HUDEP-2 (cell line): ENCODE results near the gene ALDH1A2.
"Not testable (repeated sequence)": the region's sequence is repeated elsewhere in the genome, so short reads cannot be mapped to it uniquely, and the experiment has no call there.

Experiments
- DNase-seq, 76 experiments: peaks; one replicate each; lab custom pipeline; 2025; ENCODE audit not compliant: unreplicated experiment in 76 of 76; lab: John Stamatoyannopoulos, UW

ALDH1A2 gene

GRCh38 chr15:58003810-58004209 lies 61.7 kb downstream of the ALDH1A2 start:
- DNase-seq, result no peak

DNA sequence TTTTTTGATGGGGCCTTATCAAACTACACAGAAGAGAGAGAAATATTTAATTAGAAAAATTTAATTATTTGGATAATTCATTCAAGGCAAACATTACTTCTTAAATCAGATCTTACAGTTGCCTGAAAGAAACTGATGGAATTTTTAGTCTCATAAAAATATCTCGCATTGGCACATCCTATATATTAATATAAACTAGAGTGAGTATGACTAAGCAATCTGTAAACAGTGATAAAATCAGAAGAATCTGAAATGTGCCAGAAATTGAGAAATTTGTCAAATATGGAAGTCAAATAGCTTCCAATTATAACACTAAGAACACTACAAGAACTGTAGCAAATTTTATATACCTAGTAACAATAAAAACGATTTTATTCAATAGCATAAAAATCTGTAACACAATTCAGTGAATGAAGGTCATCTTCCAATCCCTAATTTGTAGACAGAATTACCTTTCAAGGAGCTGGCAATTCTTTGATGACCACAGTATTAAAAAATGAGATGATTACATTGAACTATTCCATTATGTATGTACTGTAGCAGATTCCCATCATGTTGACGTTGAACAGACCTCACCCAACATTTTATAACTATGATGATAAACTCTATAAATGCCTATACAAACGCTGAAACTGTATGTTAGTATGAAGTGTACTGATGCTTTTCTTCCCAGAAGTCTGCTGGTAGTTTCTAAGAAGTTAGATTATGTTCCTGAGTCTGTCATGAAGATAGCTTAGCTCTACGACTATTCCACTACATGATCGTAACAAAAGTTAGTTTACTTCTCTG lies 63.0 kb downstream of the ALDH1A2 start:
- no peak for DNase-seq

DNA sequence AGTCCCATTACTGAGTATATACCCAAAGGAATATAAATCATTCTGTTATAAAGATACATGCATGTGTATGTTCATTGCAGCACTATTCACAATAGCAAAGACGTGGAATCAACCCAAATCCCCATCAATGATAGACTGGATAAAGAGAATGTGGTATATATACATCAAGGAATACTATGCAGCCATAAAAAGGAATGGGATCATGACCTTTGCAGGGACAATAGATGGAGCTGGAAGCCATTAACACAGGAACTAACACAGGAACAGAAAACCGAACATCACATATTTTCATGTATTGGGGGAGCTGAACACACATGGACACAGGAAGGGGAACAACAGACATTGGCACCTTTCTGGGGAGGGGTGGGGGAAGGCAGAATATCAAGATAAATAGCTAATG lies 65.8 kb downstream of the ALDH1A2 start:
- not testable (repeated sequence) for DNase-seq

- DNase-seq, result no peak
These were observed 69.0 kb downstream of the ALDH1A2 start for GRCh38 chr15:57996561-57996960.

DNA sequence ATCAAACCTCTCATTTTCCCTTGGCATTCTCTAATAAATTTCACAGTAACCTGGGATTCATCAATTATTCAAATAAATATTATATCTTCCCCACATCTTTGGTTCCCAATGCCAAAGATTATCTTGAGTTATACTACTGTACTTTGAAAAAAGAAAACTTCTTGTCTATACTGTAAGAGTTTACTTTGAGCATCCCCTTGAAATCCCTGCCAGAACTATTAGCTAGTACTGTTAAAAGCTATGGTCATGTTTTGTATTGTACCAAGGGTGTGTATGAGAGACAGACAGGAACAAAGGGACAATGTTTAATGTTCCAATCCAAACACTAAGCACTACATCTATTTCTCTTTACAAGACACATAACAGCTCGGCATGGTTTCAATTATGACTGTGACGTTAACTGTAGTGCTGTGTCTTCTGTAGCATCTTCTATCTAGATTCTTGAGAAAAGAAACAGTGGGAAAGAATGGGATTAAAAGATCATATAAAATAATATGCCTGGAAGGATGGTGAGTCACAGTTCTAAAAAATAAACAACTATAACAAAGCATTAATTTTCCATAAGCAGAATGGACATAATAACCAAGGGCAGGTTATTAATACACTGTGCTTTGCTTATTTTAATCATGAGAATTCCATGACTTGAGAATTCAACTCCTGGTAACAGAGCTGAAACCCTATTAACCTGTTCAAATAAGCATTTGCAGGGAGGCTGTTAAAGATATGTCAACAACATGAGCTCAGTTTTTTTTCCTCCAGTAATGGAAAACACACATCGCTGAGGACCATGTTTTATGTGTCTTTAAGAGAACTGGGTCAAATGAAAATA lies 71.1 kb downstream of the ALDH1A2 start:
- no peak for DNase-seq

DNA sequence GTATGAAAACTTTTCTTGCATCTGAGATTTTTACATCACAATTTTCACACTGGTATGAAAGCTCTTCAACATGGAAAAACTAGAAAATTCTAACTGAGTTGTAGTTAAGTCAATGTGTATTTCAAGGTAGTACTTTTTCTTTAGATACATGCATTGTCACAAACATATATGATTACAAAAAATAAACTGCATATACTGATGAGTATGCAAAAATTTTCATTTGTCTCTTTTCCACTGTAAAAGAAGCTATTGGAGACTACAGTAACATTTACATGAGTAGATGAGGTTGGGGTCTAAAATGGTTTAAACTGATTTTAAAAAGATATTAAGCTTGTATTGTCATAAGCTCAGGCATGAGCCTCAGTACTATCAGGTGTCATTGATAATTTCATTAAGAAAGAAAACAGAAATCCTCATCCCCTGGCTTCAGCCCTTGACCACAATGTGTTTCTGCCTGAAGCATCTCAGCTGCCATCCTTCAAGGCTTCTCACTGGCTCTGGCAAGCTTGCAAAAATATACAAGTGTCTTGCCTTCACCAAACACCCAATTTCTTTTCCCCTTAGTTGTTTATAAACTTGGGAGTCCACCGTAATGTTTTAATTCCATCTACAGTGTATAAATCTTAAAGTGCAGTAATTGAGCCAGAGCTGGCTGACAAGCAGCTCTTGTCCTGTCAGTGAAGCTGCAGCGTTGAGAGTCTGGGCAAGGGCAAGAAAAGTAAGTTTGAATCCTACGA lies 71.9 kb downstream of the ALDH1A2 start:
- DNase-seq, result no peak

- no peak for DNase-seq
These were observed 72.7 kb downstream of the ALDH1A2 start for GRCh38 chr15:57992761-57993355.

- no peak for DNase-seq
These were observed 92.0 kb downstream of the ALDH1A2 start for GRCh38 chr15:57973534-57973933.

DNA sequence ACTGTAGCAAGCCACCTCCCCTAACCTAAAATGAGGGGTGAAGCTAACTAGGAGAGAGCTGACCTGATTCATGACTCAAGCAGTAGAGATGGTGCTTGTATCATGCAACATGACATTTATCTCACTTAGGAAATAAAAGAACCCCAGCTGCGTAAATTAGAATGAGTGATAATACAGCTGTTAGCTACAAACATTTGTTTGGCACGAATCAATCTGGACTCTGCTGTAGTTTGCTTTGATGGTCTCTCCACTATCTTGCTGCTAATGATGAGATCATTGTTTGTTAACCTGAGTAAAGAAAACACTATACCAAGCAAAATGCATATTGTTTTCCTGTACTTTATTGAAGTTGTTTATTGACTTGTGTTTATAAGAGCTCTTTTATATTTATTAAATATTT lies 92.6 kb downstream of the ALDH1A2 start:
- DNase-seq, result no peak

GRCh38 chr15:57969996-57970395 lies 95.5 kb downstream of the ALDH1A2 start:
- DNase-seq, result no peak

DNA sequence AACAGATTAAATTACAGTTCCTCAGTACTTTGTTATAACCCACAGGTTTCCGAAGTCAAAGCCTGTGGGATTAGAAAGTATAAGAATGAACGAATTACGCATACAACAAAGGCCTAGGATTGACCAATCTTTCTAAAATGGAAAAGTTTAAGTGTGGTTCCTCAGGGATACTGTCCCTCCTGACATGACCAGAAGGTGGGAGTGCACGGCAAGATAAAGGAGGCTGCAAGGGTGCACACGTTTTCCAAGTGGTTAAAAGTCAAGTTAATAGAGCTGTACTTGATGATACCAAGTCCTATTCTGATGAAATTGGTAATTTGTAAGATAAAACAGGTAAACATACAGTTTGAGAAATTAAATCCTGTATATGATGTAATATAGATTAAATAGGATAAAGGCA lies 96.2 kb downstream of the ALDH1A2 start:
- DNase-seq, result no peak

DNA sequence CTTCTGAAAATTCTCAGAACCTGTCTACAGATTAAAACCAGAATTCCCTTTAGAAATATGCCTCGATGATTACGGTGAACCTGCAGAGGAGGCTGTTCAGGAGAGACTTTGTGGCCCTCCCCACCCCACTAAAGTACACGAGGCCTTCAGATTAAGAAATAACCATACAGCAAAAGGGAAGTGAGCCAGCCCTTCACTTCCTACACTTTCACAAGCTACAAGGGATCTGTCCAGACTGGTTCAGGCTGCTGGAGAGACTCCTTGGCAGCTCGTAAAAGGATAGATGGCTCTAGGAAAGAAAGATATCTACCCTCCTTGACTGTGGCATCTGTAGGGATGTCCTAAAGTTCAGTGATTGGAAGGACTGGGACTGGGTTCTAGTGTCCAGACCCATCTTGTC lies 102.6 kb downstream of the ALDH1A2 start:
- DNase-seq, result no peak

- no peak for DNase-seq
These were observed 103.6 kb downstream of the ALDH1A2 start for GRCh38 chr15:57961919-57962318.

DNA sequence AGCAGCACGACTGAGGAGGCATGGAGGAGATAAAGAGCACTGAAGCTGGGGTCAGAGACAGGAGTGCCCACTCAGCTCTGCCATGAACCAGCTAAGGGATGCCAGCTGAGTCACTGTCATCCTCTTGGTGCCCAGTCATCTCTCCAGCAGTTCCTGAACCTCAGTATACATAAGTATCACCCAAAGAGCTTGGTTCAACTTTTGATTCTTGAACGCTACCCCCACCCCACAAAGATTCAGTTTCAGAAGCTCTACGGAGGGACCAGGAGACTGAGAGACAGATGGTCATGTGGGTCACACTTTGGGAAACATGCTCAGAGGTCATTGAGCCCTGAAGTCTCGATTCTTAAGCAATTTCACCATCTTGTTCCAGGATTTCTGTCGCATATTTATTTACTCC lies 108.4 kb downstream of the ALDH1A2 start:
- DNase-seq, result no peak

GRCh38 chr15:57953874-57954273 lies 111.6 kb downstream of the ALDH1A2 start:
- DNase-seq, result no peak

DNA sequence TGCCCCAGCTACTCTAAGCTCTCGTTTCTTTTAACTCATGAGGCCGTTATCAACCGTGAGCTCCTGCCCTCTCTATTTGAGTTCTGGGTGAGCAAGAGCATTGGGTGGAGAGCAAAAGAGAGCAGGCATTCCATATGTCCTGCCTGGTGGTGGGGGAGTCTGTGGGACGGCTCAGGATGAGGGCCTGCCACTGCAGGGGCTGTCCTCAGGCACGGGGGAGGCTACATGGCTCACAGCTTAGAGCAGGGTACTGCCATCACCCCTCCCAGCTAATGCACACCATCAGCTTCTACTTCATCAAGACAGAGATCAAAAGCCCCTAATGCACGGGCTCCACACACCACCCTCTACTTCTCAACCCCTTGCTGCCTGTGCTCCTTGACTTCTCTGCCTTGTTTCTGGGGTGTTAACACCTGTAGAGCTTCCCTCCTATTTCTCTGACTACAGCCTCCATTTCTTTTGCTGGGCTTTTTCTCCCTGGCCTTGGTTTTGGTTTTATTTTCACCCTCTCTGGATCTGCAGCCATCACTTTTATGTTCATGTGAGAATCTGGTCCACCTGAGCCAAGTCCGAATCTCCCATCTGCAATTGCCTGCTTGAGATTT lies 114.1 kb downstream of the ALDH1A2 start:
- DNase-seq, result no peak

GRCh38 chr15:57950381-57950946 lies 115.0 kb downstream of the ALDH1A2 start:
- DNase-seq, result no peak

DNA sequence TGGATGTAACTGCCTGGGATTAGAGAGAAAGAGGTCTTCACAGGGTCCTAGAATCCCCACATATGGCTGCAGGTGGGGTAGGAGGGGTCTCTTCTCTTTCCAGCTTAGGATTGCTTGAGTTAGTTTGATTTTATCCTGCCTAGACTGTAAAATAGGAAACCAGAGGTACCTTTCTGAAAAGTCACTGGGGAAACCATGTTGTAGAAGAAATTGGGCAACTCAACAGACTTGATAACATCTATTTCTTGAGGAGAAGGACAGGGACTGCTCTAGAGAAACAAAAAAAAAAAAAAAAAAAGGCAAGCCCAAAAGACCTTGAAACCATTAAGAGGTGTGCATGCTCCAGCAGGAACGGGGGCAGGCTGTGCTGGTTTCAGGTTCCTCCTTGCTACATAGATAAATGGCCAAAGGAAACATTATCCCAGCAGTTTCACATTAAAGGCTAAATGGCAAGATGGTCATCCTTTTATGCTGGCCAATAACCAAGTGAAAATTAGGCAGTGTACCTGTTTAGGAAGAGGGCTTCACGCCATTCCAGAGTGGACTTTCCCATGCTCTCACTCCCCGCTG lies 116.1 kb downstream of the ALDH1A2 start:
- no peak for DNase-seq

DNA sequence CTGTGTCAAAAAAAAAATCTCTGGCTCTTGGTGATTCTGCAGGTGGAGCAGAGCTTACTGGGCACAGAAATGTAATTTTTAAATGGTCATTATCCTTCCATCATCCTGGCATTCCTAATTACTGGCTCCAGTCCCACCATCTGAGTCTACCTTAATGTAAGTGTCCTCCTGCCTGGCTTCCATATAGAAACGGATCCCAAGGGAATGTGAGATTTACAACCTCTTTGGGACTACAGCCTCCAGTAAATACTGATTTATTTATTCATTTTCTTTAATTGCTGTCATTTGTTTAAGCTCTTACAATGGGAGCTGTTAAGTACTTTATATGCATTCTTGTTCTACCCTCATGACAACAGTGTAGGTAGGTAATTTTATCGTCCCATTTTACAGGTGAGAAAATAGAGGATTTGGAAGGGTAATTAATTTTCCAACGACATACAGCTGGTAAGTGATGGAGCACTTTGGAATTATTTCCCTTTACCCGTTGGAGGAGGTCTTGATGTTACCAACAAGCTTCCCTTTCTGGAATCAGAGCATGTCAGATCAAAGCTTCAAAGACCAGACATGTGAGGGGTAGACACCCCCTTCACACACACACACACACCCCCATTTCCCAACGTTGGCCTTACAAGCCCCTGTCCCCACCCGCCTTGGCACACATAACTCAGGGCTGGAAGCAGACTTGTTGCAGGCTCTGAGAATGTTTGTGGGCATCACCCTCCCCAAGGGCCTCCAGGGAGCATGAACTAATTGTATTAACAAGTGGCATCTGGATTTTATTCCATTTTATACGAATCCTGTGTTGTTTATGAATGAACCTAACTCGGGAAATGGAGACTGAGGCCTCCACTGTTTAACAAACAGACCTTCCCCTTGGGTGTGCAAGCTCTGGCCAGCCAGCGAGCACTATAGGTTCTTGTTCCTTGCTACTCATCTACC lies 116.9 kb downstream of the ALDH1A2 start:
- DNase-seq, result no peak
